Stimulated activated CD8-positive, alpha-beta memory T cell treated with anti-CD3 and anti-CD28 coated beads, Interleukin-7, amount 100 ng/mL, for 1 hour (primary cell): Measurements from ENCODE around the gene CLHC1.

Source experiments
- DNase-seq, 2 donors: peaks; one replicate each; pipeline ENCODE4 v3.0.0-alpha.2; 2020; ENCODE audit warnings: low read depth in 2 of 2

CLHC1 gene

DNA sequence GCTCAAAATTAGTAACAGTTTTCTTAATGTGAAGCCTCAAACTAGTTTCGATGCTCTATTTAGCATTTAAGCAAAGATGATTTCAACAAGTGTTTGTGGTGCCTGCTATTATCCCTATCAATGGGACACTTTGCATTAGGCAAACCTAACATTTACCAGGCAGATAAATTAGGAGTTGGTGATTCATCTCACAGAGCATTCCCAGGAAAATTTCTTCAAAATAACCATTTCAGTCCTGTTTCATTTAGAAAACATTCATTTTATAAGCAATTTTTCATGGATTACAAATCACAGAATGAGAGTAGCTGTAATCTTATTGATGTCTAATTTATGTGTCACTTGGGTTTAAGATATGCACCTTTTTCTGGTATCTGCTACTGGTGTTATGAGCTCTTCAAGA lies 62.7 kb downstream of the CLHC1 start:
- DNase-seq: no peak

DNA sequence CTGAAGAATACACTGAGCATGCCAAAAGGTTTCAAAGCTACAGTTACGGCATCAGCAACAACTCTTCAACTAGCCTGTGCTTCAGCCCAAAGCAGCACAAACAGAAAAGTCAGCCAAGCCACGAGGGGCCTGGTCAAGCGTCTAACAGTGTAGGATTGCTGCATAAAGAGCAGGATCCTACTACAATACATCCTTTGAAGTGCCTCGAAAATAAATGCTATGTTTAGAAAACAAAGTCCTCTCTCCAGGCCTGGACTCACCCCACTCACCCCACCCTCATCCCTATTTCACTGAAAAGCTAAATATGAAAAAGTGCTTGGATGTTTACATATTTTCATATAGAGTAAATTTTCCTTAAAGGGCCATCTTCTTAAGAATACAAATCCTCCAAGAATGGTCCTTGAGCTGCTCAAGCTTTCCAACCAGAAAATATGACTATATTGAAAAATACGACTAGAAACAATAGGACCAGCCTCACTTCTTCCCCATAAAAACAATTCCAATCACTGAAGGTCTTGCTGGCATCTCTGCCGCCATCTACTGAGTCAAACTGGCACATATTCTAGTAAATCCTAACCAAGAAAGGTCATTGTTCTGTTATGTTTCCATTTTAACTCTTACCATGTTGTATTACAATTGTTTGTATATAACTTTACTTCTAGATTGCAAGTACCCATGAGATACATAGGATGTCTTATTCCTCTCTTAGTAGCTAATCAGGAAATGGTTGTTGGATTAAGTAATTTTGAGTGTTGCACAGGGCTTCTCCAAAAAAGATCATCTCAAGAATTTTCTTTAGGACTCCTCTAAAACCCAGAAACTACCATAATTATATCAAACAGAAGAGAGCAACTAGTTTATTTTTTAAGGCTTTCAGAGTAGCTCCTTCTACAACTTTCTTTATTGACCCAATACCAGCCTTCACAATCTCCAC lies 63.6 kb downstream of the CLHC1 start:
- peak in 1 of 2 donors; percentile 3 for DNase-seq

DNA sequence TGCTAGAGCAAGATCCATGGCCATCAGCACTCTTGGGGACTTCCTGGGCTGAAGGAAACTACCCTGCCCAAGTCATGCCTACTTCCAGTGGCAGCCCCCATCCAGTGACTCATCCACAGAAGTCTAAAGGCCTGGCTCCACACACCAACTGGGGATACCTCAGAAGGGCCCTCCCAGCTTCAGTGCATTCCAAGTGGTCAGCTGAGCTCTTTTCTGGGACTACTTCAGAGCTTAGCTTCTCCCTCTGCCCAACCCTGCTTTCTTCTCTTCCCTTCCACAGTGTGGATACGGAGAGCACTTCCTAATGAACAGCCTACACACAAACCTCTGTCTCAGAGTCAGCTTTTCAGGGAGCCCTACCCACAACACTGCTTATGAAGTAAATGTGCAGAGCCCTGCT lies 66.5 kb downstream of the CLHC1 start:
- no peak for DNase-seq

DNA sequence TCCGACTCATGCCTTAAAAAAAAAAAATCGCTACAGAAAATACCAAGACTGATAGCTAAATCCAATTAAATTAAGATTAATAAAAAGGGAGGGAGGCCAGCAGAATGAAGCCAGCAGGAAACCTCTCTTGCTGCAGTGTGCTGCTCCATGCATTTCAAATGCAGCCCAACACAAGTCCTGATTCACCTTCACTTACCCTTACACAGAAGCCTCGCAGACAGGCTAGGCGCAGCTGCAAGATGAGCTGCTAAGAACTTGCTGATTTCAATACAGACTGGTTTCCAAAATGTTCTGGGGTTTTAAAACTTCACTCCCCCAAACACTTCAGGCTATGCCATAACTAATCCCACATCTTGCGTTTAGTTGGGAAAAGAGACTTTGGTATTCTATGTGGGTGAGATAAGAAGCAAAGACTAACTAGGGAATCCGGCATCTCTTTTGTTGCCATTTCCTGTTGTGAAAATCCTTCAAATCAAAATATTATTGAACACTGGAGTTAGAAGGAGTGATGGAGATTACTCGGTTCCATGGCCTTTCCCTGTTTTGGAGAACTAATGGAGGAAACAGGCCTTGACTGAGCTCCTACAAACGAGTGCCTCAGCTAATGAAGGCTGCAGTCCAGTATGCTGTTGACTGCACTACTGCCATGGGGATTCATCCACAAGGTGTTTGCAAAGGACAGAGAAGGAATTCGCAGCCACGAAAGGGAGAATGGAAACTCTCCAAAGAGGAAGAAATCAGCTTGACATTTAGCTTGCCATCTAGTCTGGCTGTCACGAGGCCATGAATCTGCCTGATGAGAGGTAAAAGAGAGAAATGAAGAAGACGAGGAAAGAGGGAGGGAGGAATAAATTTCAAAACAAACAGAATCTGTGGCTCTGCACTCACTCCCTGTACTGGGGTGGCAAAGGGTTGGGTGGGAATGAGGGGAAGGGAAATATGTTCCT lies 67.3 kb downstream of the CLHC1 start:
- DNase-seq: no peak

DNA sequence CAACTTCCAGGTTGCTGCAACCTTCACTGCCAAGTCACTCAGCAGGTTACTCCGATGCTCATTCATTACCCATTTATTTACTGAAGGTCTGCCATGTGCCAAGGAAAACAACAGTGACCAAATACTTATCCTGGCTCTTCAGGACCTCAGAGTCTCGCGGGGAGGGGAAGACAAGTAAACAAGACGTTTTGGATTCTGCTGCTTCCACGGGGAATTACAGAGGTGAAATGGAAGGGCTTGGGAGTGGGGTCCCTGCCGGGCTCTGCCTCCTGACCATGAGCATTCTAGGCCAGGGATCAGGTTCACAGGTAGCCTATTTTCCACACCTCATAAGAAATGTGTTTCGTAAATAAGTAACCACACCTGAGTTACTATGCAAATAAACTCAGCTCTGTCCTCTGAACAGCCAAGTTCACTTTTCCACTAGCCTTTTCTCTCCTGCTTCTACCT lies 68.1 kb downstream of the CLHC1 start:
- DNase-seq: no peak

- DNase-seq: no peak
Measured at GRCh38 chr2:55163274-55163721, 68.8 kb downstream of the CLHC1 start.

- DNase-seq: no peak
Measured at GRCh38 chr2:55162284-55163006, 69.6 kb downstream of the CLHC1 start.

GRCh38 chr2:55161295-55162210 lies 70.5 kb downstream of the CLHC1 start:
- no peak for DNase-seq

GRCh38 chr2:55160422-55160821 lies 71.7 kb downstream of the CLHC1 start:
- DNase-seq: no peak

GRCh38 chr2:55159752-55160151 lies 72.3 kb downstream of the CLHC1 start:
- DNase-seq: no peak

- no peak for DNase-seq
Measured at GRCh38 chr2:55159037-55159651, 72.9 kb downstream of the CLHC1 start.

DNA sequence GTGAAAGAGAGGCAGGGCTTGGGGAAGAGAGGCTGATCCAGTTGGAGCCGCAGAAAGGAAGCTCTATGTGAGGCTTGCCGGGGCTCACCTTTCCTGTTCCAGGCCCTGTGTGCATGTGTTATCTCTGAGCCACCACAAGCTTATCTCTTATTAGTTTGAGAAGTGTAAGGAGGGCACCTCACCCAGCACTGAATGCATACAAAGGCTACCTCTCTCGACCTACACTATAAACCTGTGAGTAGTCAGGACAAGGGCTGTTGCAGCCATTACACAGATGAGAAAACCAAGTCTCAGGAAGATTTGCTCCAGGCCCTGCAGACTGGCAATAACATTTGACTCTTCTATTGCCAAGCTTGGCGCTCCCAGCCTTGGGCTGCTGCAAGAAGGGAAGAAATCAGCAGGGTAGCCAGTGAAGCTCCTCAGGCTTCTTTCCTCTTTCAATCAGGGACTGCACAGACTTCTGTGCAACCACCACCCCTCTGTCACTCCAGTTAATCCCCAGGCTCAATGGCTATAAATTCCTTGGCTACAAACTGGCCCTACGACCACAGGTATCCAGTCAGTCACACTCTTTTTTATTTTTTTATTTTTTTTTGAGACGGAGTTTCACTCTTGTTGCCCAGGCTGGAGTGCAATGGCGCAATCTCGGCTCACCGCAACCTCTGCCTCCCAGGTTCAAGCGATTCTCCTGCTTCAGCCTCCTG lies 73.8 kb downstream of the CLHC1 start:
- no peak for DNase-seq

- DNase-seq: no peak
Measured at GRCh38 chr2:55157474-55157884, 74.6 kb downstream of the CLHC1 start.

DNA sequence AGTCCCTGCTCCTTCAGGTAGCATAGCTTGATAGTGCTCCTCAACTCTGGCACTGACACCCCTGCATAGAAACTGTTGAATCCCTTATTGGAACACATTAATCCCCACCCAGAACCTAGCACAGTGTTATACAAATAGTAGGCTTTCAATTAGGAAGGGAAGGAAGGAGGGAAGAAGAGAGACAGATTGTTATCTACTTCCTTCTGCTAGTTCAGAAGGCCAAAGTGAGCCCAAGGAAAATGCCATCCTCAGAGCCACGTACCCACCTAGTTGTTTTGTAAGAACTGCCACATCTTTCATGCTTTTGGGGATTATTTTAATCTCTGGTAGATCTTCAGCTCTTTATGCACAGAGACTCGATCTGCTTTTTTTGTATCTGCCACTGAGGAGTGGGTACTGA lies 75.1 kb downstream of the CLHC1 start:
- no peak for DNase-seq

DNA sequence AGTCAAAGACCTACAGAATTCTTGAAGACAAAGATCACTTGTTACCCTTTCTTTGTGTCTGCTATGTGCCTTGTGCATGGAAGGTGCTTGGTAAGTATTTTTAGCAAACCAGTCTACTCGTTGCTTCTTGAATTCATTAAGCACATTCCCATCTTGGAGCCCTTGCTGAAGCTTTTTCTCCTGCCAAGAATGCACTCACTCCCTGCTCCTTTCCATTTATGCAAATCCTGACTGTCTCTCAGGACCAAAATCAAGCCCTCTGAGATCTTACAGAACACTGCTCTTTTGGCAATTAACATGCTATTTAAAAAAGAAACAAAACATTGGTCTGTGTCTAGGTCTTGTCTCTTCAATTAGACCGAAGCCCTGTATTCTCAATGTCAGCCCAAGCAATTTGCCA lies 75.8 kb downstream of the CLHC1 start:
- no peak for DNase-seq

GRCh38 chr2:55155764-55156281 lies 76.3 kb downstream of the CLHC1 start:
- DNase-seq: no peak

- no peak for DNase-seq
Measured at GRCh38 chr2:55155206-55155605, 76.9 kb downstream of the CLHC1 start.

DNA sequence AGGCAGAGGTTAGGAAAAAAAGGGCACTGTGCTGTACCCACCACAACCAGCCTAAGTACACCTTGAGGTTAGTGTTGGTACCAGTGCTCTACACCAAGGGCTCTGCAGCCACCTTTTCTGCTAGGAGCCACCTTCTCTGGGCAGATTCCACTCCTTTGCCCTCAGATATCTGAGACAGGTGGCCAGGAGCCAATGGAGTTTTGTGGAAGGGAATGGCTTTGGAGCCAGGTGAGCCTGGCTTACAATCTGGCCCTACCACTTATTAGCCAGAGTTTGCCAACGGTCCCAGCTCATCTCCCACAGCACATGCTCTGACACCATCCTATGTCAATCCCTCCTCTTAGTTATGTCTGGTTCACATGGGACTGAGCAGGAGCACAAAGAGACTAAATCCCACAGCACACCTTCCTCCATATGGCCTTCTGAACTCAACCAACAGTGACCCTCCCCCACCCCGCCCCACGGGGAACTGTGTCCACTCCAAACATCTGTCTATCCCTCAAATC lies 77.5 kb downstream of the CLHC1 start:
- no peak for DNase-seq
